Vagina (tissue), 2 donors: ENCODE results near the gene P2RY12.

ENCODE experiments used
- CTCF ChIP-seq, 3 experiments: fragments of 450-650 bp in 2 of 3; fragments of 200-600 bp in 1 of 3; sonication (generic) in 1 of 3; IDR thresholded peaks; one replicate each; pipeline ENCODE4 v1.5.1; 2017 to 2019; ENCODE audit warnings: antibody characterized with exemption in 3 of 3, mild to moderate bottlenecking in 2 of 3, moderate library complexity in 2 of 3
- POLR2A ChIP-seq, 2 donors: fragments of 450-650 bp; IDR thresholded peaks; one replicate each; pipeline ENCODE4 v1.6.1; 2017; ENCODE audit warnings: antibody characterized with exemption in 2 of 2, mild to moderate bottlenecking in 2 of 2, moderate library complexity in 2 of 2

- TF ChIP-seq POLR2A (IDR thresholded peaks at IDR 0.05) (no peak), CTCF (IDR thresholded peaks at IDR 0.05) (no peak)
These were observed 78.8 kb downstream of the P2RY12 start for GRCh38 chr3:151305775-151306151.
